ENCODE results near the gene FEN1. TPM values are rescaled to one million over a fixed set of nuclear protein-coding genes. Genes with fewer than 3 reads are reported as not detected.
A peak's percentile ranks its signal among the peaks of the same experiment; 100 is the strongest.

Gene FEN1
- total and polyA plus RNA-seq, 2 of the 13 experiments (the other 11 are each of a cell fraction or from before 2014, with no cell fraction given), result 12.4 to 102 TPM

GRCh38 chr11:61827571-61828378 lies 35.1 kb downstream of the FEN1 start, which contains the start of gene FADS2 (continued):
- TF ChIP-seq ZNF281 (CRISPR knock-in tag; IDR thresholded peaks at IDR 0.05; ENCODE audit: borderline replicate concordance) (0 out of 2 replicates have a peak, but pooled peaks have one; percentile 60), ZFYVE20 (CRISPR knock-in tag; IDR thresholded peaks at IDR 0.05; ENCODE audit: borderline replicate concordance, low read depth) (no peak), STAT5B (CRISPR knock-in tag; IDR thresholded peaks at IDR 0.05) (no peak), SETDB1 (CRISPR knock-in tag; IDR thresholded peaks at IDR 0.05; ENCODE audit: borderline replicate concordance) (no peak), ZNF7 (CRISPR knock-in tag; IDR thresholded peaks at IDR 0.05) (no peak), ZBED4 (CRISPR knock-in tag; IDR thresholded peaks at IDR 0.05; ENCODE audit: borderline replicate concordance) (no peak), POLR2AphosphoS2 (IDR thresholded peaks at IDR 0.05; ENCODE audit: low read depth, low read length) (no peak), ZNF12 (CRISPR knock-in tag; IDR thresholded peaks at IDR 0.05) (no peak), ZNF713 (CRISPR knock-in tag; IDR thresholded peaks at IDR 0.05) (no peak), ARHGAP35 (CRISPR knock-in tag; IDR thresholded peaks at IDR 0.05; ENCODE audit: borderline replicate concordance) (no peak), NCOA5 (CRISPR knock-in tag; IDR thresholded peaks at IDR 0.05) (no peak), POLR2G (IDR thresholded peaks at IDR 0.05; ENCODE audit: low read depth, low read length) (peak; percentile 71), SOX6 (IDR thresholded peaks at IDR 0.05) (no peak), SOX6 (CRISPR knock-in tag; IDR thresholded peaks at IDR 0.05) (peak; percentile 46)
- TF ChIP-seq, protein P1, sequence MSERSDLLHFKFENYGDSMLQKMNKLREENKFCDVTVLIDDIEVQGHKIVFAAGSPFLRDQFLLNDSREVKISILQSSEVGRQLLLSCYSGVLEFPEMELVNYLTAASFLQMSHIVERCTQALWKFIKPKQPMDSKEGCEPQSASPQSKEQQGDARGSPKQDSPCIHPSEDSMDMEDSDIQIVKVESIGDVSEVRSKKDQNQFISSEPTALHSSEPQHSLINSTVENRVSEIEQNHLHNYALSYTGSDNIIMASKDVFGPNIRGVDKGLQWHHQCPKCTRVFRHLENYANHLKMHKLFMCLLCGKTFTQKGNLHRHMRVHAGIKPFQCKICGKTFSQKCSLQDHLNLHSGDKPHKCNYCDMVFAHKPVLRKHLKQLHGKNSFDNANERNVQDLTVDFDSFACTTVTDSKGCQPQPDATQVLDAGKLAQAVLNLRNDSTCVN (CRISPR knock-in tag; IDR thresholded peaks at IDR 0.05; ENCODE audit: borderline replicate concordance), result 0 out of 2 replicates have a peak, but pooled peaks have one; percentile 21
- TF ChIP-seq, protein P2, sequence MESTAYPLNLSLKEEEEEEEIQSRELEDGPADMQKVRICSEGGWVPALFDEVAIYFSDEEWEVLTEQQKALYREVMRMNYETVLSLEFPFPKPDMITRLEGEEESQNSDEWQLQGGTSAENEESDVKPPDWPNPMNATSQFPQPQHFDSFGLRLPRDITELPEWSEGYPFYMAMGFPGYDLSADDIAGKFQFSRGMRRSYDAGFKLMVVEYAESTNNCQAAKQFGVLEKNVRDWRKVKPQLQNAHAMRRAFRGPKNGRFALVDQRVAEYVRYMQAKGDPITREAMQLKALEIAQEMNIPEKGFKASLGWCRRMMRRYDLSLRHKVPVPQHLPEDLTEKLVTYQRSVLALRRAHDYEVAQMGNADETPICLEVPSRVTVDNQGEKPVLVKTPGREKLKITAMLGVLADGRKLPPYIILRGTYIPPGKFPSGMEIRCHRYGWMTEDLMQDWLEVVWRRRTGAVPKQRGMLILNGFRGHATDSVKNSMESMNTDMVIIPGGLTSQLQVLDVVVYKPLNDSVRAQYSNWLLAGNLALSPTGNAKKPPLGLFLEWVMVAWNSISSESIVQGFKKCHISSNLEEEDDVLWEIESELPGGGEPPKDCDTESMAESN (CRISPR knock-in tag; conservative IDR thresholded peaks at IDR 0.05), result 0 out of 2 replicates have a peak, but pooled peaks have one; percentile 17
- TF ChIP-seq, protein P3, sequence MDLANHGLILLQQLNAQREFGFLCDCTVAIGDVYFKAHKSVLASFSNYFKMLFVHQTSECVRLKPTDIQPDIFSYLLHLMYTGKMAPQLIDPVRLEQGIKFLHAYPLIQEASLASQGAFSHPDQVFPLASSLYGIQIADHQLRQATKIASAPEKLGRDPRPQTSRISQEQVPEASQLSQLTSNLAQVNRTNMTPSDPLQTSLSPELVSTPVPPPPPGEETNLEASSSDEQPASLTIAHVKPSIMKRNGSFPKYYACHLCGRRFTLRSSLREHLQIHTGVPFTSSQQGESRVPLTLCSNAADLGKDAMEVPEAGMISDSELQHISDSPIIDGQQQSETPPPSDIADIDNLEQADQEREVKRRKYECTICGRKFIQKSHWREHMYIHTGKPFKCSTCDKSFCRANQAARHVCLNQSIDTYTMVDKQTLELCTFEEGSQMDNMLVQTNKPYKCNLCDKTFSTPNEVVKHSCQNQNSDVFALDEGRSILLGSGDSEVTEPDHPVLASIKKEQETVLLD (CRISPR knock-in tag; IDR thresholded peaks at IDR 0.05; ENCODE audit: low read depth), result peak; percentile 55; the same call in 1 of the 2 replicates
